CD4-positive, alpha-beta T cell treated with Interferon alpha-2 for 1 hour (primary cell): Measurements from ENCODE around the gene BLOC1S1.

Source experiments
- DNase-seq, 2 donors: peaks; one replicate each; pipeline ENCODE4 v3.0.0-alpha.2; 2020 to 2022

BLOC1S1 gene

GRCh38 chr12:55695349-55695748, 20.5 kb upstream of the BLOC1S1 start:
- no peak for DNase-seq

GRCh38 chr12:55696141-55696540, 19.7 kb upstream of the BLOC1S1 start:
- no peak for DNase-seq

GRCh38 chr12:55696796-55697462, 18.9 kb upstream of the BLOC1S1 start:
- DNase-seq: no peak

DNA sequence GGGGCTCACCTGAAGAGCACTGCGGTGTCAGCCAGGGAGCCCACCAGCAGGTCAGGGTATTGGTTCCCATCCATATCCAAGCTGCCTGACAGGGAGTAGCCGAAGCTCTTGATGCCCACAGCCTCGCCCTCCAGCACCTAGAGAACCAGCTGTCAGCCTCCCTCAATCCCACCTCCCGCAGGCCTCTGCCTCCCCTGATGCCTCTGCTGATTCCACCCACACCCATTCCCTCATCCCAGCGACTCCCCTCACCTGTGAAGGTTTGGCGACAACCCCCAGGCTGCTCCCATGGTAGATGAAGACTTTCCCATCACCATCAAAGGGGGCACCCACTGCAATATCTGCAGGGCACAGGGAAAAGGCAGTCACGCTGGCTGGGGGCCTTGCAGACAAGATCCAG, 18.2 kb upstream of the BLOC1S1 start:
- no peak for DNase-seq

DNA sequence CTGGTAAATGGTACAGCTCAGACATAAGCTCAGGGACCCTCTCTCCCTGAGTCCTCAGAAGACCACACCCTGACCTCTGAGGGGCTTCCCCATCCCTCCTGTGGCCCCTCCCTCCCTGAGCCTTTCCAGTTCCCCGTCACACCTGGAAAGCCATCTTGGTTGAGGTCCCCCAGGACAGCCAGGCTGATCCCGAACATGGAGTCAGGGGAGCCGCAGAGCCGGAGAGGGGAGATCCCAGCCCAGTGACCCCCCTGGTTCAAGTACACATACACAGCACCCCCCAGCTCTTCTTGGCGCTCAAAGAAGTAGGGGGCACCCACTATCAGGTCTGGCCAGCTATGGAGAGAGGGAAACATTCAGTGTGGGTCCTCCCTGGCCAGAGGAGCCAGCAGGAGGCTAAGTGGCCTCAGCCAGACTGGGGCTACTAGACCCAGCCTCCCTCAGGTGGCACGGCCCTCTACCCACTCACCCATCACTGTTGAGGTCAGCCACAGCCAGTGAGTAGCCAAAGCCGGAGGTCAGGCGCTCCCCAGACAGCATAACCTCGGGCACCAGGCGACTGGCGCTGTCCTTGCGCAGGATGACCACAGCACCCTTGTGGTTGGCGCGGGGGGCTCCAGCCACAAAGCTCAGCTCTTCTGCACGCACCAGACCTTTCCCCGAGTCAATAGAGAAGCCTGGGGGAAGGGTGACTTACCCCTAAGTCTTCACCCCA, 17.4 kb upstream of the BLOC1S1 start:
- no peak for DNase-seq

GRCh38 chr12:55698965-55699364, 16.9 kb upstream of the BLOC1S1 start:
- no peak for DNase-seq

GRCh38 chr12:55699471-55700055, 16.3 kb upstream of the BLOC1S1 start:
- DNase-seq: no peak

GRCh38 chr12:55700255-55701018, 15.4 kb upstream of the BLOC1S1 start:
- no peak for DNase-seq

DNA sequence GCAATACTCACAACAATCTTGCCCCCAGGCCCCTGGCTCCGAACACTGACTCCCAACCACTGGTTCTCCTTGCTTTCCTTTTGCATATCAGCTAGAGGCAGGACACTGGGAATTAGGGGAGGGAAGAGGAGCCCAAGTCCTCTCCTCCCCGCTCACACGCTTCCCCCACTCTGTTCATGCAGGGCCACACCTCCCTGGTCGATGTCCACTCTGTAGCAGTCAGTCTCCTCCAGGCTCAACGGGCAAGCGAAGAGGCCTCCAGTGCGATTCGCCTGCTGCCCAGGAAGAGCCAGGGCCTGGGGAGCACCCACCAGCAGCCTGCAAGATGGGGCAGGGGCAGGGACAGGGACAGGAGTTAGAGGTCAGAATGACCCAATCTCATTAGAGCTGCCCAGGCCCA, 13.0 kb upstream of the BLOC1S1 start:
- DNase-seq: no peak

GRCh38 chr12:55703288-55703687, 12.6 kb upstream of the BLOC1S1 start:
- DNase-seq: no peak

DNA sequence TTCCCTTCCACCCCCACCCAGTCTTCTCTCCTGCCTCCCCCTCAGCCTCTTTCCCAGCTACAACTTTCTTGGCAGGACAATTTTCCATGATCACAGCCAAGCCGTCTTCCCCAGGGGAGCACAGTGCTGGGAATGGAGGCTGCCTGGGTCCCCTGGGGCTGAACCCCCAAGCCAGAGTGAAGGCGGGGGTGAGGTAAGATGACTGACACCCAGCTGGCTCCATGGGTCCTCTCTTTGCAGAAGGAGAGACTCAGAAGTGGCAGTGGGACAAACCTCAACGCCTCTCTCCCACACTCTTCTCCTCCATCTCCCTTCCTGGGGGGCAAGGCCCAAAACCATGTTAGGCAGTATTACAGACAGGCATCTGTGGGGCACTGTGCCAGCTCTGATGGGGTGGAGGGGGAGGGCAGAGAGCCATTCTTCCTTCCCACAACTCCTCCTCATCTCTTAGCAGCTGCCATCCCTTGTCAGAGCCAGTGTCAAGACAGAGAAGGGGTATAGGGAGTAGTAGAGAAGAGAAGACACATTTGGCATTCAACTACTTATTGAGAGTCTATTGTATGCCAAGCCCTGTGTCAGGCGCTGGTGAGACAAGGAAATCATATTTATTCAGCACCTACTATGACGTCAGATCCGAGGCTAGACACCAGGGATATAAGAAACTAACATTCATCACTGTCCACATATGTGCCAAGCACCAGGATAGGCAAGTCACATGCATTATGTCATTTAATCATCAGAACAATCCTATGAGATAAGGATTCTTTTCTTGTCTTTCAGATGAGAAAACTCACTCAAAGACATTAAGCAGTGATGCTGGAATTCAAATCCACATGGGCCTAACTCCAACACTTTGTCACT, 11.7 kb upstream of the BLOC1S1 start:
- DNase-seq: no peak

DNA sequence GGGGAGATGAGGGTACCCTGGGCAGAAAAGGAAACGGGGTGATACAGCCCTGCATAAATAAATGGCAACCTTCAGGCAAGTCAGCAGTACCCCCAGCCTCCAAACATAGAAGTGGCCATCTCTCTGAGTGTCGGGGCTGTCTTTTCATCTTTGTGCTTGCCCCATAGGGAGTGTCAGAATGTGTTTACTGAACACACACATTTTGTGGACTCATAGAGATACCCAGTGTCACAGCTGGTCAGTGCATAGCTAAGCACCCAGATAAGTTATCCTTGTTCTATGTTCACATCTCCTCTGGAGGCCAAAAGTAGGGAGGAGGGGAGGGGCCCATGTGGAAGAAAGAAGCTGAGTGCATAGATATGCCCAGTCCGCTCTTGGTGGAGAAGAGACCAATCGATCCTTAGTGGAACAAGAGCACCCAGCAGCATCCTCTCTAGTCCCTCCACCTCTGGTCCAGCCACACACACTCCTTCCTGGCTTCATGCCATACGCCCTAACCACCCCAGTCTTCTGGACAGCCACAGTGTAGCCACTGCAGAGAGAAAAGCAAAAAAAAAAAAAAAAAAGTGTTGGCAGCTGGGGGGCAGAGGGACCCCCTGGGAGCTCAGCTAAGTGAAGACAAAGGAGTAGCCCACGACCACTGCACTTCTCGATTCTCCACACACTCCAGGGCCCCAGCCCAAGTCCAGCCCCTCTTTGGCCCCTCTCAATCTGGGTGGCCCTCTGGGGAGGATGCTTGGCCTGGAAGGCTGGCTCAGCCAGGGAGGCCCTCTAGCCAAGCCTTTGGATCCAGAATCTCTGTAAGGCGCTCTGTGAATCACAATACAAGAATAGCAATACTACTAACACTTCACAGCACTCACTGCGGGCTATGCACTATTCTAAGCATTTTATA, 10.8 kb upstream of the BLOC1S1 start:
- no peak for DNase-seq

- DNase-seq: no peak
Measured at GRCh38 chr12:55705782-55706402, 10.0 kb upstream of the BLOC1S1 start.

GRCh38 chr12:55706568-55707218, 9.2 kb upstream of the BLOC1S1 start:
- DNase-seq: no peak

DNA sequence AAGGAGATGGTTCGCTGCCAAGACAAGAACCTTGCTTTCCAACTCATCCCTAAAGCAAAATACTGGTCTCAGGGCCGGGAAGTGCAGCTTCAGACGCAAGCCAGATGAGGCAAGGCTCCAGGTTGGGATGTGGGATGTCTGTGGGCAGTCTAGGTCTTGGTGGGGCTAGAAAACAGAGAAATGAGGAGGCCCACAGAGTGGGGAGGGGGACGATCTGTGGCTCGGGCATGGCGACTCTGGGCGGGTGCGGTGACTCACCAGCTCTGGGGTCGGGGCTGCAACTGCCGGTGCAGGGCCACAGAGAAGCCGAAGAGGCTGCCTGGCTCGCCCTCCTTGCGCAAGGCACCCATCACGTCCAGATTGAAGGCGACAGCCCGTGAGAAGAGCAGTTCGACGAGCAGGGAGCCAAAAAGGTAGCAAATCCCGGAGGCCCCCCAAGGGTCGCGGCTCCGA, 8.6 kb upstream of the BLOC1S1 start:
- no peak for DNase-seq

- DNase-seq: peak; percentile 37 to 67
Measured at GRCh38 chr12:55707841-55708694, 7.8 kb upstream of the BLOC1S1 start, which contains the start of gene ITGA7. TSS of gene ITGA7 (minus strand) at chr12:55707904. CDS start at chr12:55707682, 222 bp downstream.

DNA sequence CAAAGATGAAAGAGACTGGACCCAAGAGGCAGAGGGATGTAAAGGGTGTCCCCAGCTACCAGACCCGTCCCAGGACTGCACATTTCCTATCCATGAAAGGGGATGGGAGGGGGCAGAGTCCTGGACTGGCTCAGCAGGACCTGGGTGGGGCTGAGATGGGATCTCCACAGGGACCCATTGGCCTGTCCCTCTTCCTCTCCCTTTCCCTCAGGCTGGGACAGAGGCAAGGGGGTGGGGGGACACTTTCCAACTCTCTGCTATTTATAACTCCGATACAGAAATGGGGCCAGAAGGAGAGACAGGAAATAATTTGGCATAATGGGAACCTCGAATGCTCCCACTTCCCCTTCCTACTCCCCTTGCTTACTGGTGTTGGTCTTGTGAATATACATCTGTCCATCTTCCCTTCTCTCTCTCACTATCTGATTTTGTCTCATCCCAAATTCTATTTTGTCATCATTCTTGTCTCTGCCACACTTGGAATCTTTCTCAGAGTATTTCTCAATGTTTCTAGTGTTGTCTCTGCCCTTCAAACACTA, 7.1 kb upstream of the BLOC1S1 start:
- DNase-seq: no peak

DNA sequence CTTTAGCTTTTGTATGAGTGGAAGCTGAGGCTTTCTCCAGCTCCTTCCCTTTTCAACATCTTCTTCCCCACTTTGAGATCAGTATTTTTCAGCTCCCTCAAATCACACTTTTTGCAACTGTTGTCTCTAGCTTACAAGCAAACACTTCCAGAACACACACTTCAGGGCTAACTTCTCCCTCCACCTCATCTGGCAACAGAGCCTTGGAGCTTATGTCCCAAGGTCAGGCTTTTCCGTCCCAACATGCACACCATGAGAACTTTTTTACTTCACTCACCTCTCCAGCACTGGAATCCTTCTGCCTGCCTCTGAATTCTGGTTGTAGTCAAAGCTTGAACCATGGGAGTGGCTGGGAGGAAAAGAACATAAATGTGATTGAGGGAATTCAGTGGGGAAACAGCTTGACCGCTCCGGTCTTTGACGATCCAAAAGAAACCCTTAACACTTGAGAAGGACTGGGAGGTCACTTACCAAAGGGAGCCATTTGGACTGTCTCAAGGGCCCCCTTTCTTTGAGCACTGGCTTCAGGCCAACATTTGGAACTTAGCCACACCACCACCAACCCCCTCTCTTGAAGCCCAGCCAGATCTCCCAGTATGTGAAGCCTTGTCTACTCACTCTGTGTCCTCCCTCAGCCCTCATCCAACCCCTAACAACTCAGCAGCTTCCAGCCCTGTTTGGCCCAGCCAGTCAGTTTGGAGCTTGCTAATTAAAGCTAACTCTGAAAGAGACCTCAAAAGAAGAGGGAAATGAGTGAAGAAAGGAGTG, 3.9 kb upstream of the BLOC1S1 start:
- no peak for DNase-seq
